GM19238 (cell line): ENCODE data around the gene TTYH3.
"Not testable (repeated sequence)": the region's sequence is repeated elsewhere in the genome, so short reads cannot be mapped to it uniquely, and the experiment has no call there.

Experiments
- DNase-seq: peaks from one replicate; pipeline ENCODE4 v3.0.0; 2011; ENCODE audit warnings: low spot score; ENCODE audit not compliant: insufficient read length

Gene TTYH3

DNA sequence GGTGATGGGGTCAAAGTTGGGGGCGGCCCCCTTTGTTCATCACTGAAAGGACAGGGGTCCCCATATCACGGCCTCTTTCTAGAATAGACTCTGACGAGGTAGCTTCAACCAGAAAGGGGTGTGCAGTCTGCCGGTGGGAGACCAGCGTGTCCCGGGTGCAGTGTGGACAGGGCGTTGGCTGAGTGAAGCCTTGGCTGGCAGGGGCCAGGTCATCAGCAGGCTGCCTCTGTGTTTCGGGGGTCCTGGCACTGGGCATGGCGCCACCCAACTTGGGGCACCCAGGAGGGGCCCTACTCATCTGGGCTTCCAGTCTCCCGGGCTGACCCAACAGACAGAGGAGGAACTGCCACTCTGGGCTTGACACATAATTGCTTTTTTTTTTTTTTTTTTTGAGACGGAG, 52.7 kb downstream of the TTYH3 start:
- DNase-seq, result no peak

DNA sequence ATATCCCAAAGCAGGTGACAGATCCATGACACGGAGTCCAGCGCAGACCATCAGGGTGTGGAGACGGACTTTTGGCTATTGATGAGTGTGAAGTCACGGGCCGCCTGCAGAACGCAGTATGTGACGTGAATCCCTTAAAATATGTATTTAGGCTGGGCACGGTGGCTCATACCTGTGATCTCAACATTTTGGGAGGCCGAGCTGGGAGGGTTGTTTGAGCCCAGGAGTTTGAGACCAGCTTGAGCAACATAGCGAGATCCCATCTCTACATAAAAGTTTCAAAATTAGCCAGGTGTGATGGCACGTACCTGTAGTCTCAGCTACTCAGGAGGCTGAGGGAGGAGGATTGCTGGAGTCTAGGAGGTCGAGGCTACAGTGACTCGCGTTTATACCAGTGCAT, 54.3 kb downstream of the TTYH3 start:
- no peak for DNase-seq

DNA sequence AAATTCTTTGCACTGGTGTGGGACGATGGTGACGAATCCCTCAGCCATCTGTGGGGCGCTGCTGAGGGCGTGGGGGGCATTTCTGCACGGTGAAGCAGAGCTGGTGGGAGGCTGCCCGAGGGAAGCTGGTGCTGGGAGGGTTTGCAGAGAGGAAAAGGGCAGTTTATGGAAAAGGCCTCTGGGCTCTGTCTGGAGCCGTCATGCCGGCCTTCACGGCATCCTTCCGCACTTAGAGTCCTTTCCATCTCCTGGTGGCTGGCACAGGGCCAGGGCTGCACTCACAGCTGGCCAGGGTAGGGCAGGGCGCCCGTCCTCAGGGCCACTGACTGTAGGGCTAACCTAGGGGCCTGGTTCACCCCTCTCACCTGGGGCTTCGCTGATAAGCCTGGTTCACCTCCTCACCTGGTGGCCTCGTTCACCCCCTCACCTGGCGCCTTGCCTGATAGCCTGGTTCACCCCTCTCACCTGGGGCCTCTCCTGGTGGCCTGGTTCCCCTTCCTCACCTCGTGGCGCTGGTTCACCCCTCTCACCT, 55.6 kb downstream of the TTYH3 start:
- DNase-seq, result no peak

DNA sequence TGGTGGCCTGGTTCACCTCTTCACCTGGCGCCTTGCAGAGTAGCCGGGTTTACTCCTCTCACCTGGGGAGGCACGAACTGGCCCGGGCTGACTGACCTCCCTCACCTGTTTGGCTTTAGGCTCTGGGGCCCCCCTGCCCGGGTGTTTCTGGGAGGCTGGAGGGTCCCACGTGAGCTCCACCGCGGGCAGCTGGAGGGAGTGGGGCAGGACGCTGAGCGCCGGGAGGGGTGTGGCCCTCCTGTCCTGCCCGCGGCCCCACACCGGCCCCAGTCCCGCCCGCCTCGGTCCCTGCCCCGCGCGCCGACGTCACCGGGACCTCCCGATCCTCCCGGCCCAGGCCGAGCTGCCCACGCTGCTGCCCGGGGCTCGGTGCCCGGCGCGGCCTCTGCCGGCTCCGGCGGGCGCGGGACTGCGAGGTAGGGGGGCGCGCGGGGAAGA, 56.1 kb downstream of the TTYH3 start, which contains the start of gene AMZ1:
TSS of gene AMZ1 (plus strand) at position 322 of the 438 bp plus-strand sequence. CDS start 12,250 bp downstream, outside the sequence.
- no peak for DNase-seq

DNA sequence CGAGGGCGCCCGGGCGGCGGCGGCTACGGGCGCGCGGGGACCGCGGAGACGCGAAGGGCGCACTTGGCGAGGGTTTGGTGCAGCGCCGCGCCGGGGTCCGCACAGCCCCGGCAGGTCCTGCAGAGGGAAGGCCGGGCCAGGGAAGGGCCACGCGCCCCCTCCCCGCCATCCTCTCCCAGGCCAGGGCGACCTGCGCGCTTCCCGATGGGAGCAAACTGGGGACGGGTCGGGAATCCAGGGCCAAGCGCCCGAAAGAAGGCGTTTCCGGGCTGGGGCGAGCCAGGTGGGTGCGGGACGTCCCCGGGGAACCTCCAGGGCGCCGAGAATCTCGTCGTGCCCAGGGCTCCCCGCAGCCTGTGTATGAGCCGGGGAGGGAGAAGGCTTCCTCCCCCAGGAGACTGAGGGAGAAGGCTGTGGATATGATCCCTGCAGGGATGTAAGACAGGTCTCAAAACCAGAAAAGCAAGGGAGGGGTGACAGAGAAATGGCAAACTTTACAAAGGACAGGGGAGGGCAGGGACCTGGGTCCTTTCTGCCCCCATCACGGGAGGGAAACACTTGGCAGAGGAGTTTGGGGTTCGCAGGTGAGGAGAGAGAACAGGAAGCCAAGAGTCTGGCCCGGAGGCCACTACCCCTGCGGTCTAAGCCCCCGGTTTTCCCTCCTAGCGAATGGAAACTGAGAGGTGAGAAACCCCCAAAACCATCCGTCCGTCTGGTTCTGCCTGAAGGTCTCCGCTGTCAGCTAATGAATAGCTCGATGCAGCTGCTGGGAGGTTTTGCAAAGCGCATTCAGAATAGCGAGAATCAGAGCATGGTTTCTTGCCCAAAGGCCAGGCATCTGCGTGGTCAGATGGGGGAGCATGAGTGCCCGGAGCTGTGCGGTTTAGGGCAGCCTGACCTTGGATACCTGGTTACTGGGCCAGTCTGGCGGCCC, 56.9 kb downstream of the TTYH3 start:
- DNase-seq, result peak; percentile 84

DNA sequence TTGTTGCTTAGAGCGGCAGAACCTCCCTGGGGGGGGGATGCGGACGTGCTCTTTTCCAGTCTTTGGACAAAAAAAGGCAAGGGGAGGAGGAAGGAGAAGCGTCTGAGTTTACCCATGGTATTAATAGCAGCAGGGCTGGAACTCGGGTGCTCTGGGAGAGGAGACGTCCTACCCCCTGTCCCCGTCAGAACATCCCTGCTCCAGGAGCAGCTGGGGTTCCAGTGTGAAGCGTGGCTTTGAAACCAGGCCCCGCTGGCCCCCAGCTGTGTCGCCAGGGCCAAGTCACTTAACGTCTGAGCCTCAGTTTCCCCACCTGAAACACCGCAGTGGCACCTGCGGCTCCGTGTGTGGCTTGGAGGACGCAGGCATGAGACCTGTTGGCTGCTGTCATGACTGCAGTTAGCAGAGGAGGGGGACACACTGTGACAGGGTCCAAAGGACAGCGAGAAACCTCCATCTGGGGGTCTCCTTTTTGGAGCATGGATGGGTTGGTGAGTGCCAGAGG, 57.6 kb downstream of the TTYH3 start:
- DNase-seq, result no peak

DNA sequence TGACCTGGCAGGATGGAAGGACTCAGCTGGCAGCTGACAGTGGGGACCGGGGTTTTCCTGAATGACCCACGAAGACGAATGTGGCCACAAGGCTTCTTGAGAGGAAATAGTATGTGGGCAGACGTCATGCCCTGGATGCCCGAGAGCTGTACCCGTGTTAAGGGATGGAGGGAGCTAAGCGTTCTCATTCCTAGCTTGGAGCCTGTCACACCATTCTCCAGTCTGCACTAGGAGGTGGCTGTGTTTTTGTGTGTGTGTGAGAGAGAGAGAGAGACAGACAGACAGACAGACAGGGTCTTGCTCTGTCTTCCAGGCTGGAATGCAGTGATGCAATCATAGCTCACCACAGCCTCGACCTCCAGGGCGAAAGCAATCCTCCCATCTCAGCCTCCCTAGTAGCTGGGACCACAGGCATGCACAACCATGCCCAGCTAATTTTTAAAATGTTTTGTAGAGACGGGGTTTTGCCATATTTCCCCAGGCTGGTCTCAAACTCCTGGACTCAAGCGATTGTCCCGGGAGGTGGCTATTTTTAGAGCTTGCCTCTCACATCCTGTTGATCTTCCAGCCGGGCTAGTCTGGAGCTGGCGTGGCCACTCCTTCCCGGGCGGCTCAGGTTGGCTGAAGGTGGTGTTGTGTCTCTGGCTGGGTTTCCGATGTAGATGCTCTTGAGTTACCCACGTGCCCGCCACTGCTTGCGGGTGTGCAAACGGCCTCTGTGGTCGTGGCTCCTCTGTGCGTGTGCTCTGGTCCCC, 58.3 kb downstream of the TTYH3 start:
- DNase-seq, result no peak

DNA sequence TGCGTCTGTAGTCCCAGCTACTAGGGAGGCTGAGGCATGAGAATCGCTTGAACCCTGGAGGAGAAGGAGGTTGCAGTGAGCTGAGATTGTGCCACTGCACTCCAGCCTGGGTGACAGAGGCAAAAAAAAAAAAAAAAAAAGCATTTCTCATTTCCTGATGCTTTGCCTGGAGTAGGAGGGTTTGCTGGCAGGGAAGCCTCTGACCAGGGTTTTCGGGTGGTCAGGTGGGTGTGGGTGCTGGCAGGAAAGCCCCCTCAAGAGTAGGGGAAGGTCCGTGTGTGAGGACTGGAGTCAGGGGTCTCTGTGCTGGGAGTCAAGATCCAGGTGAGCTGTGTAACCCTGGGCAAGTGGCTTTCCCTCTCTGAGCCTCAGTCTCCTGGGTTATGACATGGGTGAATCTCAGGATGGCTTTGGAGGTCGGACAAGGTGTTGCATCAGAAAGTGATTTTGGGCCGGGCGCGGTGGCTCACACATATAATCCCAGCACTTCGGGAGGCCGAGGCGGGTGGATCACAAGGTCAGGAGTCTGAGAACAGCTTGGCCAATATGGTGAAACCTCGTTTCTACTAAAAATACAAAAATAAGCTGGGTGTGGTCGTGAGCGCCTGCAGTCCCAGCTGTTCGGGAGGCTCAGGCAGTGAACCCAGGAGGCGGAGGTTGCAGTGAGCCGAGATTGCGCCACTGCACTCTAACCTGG, 59.4 kb downstream of the TTYH3 start:
- no peak for DNase-seq

DNA sequence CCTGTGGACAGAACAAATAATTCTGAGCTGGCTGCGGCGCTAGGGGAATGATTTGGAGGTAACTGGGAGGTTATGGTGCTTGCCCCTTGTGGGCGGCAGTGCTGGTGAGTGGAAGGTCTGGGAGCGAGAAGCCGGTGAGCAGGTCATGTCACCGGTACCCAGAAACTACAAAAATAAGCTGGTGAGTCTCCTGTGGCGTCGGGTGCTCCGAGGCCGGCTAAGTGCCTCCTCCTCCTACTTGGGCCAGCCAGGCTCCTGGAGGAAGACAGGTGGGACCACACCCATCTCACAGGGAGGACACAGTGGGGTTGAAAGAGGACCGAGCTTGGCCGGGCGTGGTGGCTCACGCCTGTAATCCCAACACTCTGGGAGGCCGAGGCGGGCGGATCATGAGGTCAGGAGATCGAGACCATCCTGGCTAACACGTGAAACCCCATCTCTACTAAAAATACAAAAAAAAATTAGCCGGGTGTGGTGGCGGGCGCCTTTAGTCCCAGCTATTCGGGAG, 60.2 kb downstream of the TTYH3 start:
- DNase-seq, result not testable (repeated sequence)

DNA sequence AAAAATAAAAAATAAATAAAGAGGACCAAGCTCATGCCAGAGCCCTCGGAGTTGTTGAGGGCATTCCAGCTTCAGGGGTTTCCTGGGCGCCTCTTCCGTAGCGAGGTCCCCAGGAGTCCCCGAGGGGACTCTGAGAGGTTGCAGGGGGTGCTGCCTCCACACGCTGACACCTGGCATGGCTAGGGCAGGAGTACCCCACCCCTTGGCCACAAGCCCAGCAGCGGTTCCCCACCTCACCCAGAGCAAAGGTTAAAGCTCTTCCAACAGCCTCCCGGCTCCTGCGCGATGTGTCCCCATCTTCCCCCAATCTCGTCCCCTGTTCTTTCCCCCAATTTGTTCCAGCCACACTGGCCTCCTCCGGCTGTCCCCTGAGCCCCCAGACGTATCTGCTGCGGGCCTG, 60.8 kb downstream of the TTYH3 start:
- DNase-seq, result no peak

DNA sequence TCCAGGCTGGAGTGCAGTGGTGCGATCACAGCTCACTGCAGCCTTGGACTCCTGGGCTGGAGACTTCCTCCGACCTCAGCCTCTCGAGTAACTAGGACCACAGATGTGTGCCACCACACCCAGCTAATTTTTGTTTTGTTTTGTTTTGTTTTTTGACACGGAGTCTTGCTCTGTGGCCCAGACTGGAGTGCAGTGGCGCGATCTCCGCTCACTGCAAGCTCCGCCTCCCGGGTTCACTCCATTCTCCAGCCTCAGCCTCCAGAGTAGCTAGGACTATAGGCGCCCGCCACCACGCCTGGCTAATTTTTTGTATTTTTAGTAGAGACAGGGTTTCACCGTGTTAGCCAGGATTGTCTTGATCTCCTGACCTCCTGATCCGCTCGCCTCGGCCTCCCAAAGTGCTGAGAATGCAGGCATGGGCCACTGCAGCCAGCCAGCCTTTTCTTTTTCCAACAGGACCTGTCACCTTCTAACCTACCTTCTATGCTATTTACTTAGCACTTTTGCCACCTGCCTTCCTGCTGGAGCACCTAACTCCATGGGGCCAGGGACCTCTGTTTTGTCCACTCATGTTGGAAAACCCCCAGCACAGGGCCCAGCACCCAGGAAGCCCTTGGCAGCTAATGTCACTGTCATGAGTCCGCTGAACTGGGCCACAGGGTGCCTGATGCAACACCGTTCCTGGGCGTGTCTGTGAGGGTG, 61.8 kb downstream of the TTYH3 start:
- not testable (repeated sequence) for DNase-seq

DNA sequence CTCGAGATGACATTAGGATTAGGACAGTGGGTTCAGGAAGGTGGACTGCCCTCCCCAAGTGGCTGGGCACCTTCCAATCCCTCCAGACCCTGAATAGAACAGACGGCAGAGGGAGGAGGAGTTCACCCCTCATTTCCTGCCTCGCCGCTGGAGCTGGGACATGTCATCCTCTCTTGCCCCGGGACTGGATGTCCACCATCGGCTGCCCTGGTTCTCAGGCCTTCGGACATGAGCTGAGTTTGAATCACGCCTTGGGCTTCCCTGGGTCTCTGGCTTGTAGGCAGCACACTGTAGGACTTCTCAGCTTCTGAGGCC, 62.3 kb downstream of the TTYH3 start:
- DNase-seq, result not testable (repeated sequence)

DNA sequence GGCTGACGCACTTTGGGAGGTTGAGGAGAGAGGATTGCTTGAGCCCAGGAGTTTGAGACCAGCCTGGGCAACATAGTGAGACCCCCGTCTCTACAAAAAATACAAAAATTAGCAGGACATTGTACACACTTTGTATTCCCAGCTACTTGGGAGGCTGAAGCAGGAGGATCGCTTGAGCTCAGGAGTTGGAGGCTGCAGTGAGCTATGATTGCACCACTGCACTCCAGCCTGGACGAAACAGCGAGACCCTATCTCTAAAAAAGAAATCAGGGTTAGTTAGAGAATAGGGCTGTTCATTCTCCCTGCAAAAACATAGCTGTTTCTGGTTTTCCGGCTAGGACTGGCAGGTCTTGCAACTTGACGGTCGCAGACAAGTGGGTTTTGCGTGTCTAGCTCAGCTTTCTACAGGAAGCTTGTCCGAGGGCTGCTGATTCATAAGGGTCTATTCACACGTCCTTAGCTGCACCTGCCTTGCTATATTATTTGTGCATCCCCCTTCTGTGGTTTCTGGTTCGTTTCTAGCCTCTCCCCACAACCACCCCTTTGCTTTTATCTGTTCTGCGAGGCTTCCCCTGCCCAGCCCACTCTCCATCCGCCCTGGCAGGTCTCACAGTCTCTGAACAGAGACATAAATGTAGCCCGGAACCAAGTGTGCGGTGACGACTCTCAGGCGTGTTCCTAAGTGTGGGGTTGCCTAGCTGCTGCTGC, 66.9 kb downstream of the TTYH3 start:
- peak; percentile 97 for DNase-seq

DNA sequence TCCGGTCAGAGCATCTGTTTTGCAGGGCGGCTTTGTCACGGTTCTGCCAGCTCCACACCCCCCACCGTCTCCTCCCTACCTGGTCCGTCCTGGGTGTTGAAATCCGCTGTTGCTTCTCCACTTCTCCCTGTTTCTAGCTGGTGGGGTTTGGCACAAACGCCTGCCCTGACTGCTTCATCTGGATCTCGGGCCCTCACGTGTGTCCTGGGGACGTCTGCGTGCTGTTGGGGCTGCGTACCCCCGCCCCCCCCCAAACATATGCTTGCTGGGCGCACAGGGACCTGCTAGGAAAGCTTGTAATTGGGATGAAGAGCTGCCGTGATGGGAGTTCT, 67.5 kb downstream of the TTYH3 start:
- no peak for DNase-seq

DNA sequence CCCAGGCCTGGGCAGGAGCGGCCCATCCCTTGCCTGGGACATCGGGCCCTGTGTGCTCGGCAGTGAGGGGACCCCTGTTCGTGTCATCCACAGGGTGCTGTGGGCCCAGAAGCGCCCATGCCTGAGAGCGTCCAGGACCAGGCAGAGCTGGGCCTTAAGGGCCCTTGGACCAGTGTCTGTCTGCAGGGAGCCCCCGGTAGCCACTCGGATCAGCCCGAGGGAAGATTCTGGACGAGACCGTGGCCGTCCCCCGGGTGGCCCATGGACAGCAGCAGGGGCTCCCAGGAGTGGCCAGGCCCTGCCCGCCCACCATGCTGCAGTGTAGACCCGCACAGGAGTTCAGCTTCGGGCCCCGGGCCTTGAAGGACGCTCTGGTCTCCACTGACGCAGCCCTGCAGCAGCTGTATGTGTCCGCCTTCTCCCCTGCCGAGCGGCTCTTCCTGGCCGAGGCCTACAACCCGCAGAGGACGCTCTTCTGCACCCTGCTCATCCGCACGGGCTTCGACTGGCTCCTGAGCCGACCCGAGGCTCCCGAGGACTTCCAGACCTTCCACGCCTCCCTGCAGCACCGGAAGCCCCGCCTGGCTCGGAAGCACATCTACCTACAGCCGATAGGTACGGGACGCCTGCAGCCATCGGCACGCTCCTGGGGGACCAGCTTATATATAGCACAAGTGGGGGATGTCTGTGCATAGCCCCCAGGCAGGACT, 68.5 kb downstream of the TTYH3 start:
- DNase-seq, result no peak

DNA sequence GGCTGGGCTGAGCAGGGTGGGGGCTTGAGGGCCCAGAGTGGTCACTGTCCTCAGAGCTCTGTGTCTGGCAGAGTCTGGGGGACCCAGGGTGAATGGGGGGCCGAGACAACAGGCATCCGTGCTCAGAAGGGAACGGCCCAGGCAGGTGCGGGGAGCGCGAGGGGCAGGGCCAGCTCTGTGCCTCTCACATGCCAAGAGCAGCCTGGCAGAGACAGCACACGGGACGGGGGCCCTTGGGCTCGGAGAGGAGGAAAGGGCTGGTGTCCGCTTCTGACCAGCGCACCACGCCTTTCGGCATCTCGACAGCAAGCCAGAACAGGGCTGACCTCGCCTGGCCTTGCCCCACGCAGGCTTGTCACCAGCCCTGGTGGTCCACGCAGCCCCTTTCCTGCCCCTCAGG, 69.6 kb downstream of the TTYH3 start:
- no peak for DNase-seq

DNA sequence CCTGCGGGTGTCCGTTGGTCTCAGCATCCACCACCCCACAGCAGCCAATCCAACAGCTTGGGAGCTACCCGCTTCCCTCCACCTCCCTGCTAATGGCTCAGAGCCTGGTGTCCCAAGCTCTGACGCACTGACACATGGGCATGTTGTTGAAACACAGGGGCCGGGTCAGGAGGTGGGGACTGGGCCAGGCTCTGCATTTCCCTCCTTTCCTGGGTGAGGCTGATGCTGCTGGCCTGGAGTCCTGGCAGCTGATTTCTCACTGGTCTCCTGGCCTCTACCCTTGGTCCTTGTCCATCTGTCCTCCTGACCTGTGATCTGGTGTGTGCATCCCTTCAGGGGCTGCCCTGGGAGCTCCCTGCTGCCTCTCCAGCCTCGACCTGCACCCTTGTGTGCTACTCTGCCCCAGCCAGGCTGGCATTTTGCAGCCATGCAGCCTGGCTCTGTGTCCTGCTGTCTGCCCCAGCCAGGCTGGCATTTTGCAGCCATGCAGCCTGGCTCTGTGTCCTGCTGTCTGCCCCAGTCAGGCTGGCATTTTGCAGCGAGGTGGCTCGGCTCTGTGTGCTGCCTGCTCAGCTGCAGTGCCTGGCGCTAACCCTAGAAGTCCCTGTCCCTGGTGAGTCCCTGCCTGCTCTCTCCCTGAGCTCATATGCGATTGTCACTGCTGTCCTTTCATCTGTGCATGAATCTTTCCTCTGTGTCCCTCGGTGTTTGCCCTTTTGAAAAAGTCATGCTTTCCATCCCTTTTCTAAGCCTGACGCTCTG, 70.2 kb downstream of the TTYH3 start:
- DNase-seq, result no peak

DNA sequence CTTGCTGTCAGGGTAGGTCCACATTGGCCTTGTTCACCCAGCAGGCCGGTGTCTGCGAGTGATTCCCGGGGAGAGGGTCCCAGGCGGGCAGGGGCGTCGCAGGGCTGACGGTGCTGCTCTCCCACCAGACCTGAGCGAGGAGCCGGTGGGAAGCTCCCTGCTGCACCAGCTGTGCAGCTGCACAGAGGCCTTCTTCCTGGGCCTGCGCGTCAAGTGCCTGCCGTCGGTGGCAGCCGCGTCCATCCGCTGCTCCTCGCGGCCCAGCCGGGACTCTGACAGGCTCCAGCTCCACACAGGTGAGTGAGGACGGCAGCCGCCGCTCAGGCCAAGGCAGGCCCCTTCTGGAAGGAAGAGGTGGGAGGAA, 70.8 kb downstream of the TTYH3 start:
- DNase-seq, result no peak
